DOHH2 (cell line): Measurements from ENCODE around the gene THBS2.
"Not testable (repeated sequence)": the region's sequence is repeated elsewhere in the genome, so short reads cannot be mapped to it uniquely, and the experiment has no call there.

Experiments used
- H3F3A ChIP-seq: fragments of 200-600 bp; sonication (generic), shearing (Covaris generic); 2 replicates; pipeline ENCODE4 v1.6.0; 2016; ENCODE audit warnings: antibody characterized with exemption, mild to moderate bottlenecking; ENCODE audit not compliant: control insufficient read depth, insufficient read depth
- H3K27ac ChIP-seq: fragments of 200-600 bp; sonication (generic); 2 replicates; pipeline ENCODE4 v1.5.1; 2014; ENCODE audit warnings: low read depth, mild to moderate bottlenecking, low read length, moderate library complexity
- H3K27me3 ChIP-seq: fragments of 200-600 bp; sonication (generic); 2 replicates; pipeline ENCODE4 v1.6.1; 2014; ENCODE audit warnings: mild to moderate bottlenecking, low read length, mixed read lengths; ENCODE audit not compliant: control insufficient read depth
- H3K36me3 ChIP-seq: fragments of 200-600 bp; sonication (generic); 2 replicates; pipeline ENCODE4 v1.6.1; 2014; ENCODE audit warnings: mild to moderate bottlenecking, low read length, moderate library complexity, mixed read lengths; ENCODE audit not compliant: control insufficient read depth
- H3K4me1 ChIP-seq: fragments of 200-600 bp; sonication (generic); 2 replicates; pipeline ENCODE4 v1.6.1; 2014; ENCODE audit warnings: mild to moderate bottlenecking, low read length, mixed read lengths; ENCODE audit not compliant: control insufficient read depth
- H3K4me2 ChIP-seq: fragments of 200-600 bp; sonication (generic); 2 replicates; pipeline ENCODE4 v1.6.0; 2014; ENCODE audit warnings: mild to moderate bottlenecking, low read length, moderate library complexity
- H3K4me3 ChIP-seq: fragments of 200-600 bp; sonication (generic); 2 replicates; pipeline ENCODE4 v1.5.1; 2014; ENCODE audit warnings: mild to moderate bottlenecking, low read length, mixed read lengths
- H3K79me2 ChIP-seq: fragments of 200-600 bp; sonication (generic); 2 replicates; pipeline ENCODE4 v1.6.1; 2014; ENCODE audit warnings: mild to moderate bottlenecking, low read length, mixed read lengths; ENCODE audit not compliant: control insufficient read depth
- H3K9me2 ChIP-seq: fragments of 200-600 bp; sonication (generic); replicated peaks from 2 replicates; pipeline ENCODE4 v1.6.1; 2014; ENCODE audit warnings: mild to moderate bottlenecking, low read length, mixed read lengths; ENCODE audit not compliant: control insufficient read depth
- H3K9me3 ChIP-seq: fragments of 200-600 bp; sonication (generic); 2 replicates; pipeline ENCODE4 v1.6.1; 2014; ENCODE audit warnings: antibody characterized with exemption, low read length, mixed read lengths; ENCODE audit not compliant: control insufficient read depth, insufficient read depth
- H4K20me1 ChIP-seq: fragments of 200-600 bp; sonication (generic); 2 replicates; pipeline ENCODE4 v1.6.0; 2014; ENCODE audit warnings: low read depth, mild to moderate bottlenecking, antibody characterized with exemption, low read length, moderate library complexity; ENCODE audit not compliant: control insufficient read depth, insufficient read depth
- CTCF ChIP-seq: fragments of 200-600 bp; sonication (generic); IDR thresholded peaks from one replicate; pipeline ENCODE4 v1.5.1; 2014; ENCODE audit warnings: antibody characterized with exemption, mild to moderate bottlenecking, low read depth, low read length; ENCODE audit not compliant: poor library complexity, severe bottlenecking
- EZH2phosphoT487 ChIP-seq: fragments of 200-600 bp; sonication (generic); IDR thresholded peaks from 2 replicates; pipeline ENCODE4 v1.6.1; 2017; ENCODE audit warnings: borderline replicate concordance, mild to moderate bottlenecking, antibody characterized with exemption, low read length, moderate library complexity, mixed read lengths

THBS2 gene

GRCh38 chr6:169273511-169273910 lies 19.9 kb upstream of the THBS2 start:
- H4K20me1 ChIP-seq, result no peaks in the 10 kb centered on the region
- H3F3A ChIP-seq, result no peaks in the 10 kb centered on the region
- H3K4me3 ChIP-seq, result no peak overlapping the region
- no peaks in the 10 kb centered on the region for H3K79me2 ChIP-seq
- TF ChIP-seq CTCF (no peak), EZH2phosphoT487 (no peak)
- no peaks in the 10 kb centered on the region for H3K9me3 ChIP-seq
- no peaks in the 10 kb centered on the region for H3K9me2 ChIP-seq
- no peak overlapping the region for H3K27ac ChIP-seq
- H3K36me3 ChIP-seq, result no peaks in the 10 kb centered on the region
- no peaks in the 10 kb centered on the region for H3K4me1 ChIP-seq
- H3K4me2 ChIP-seq, result no peak overlapping the region
- H3K27me3 ChIP-seq, result no peaks in the 10 kb centered on the region

- Histone ChIP-seq H3K4me2 (no peak overlapping the region), H3K4me3 (no peak overlapping the region), H3K79me2 (no peaks in the 10 kb centered on the region), H3K27me3 (no peaks in the 10 kb centered on the region), H3F3A (no peaks in the 10 kb centered on the region), H3K9me3 (no peaks in the 10 kb centered on the region), H4K20me1 (no peaks in the 10 kb centered on the region), H3K36me3 (no peaks in the 10 kb centered on the region), H3K4me1 (no peaks in the 10 kb centered on the region), H3K27ac (no peak overlapping the region), H3K9me2 (no peaks in the 10 kb centered on the region)
- TF ChIP-seq CTCF (no peak), EZH2phosphoT487 (no peak)
Observed at GRCh38 chr6:169271877-169272216, 18.2 kb upstream of the THBS2 start.

DNA sequence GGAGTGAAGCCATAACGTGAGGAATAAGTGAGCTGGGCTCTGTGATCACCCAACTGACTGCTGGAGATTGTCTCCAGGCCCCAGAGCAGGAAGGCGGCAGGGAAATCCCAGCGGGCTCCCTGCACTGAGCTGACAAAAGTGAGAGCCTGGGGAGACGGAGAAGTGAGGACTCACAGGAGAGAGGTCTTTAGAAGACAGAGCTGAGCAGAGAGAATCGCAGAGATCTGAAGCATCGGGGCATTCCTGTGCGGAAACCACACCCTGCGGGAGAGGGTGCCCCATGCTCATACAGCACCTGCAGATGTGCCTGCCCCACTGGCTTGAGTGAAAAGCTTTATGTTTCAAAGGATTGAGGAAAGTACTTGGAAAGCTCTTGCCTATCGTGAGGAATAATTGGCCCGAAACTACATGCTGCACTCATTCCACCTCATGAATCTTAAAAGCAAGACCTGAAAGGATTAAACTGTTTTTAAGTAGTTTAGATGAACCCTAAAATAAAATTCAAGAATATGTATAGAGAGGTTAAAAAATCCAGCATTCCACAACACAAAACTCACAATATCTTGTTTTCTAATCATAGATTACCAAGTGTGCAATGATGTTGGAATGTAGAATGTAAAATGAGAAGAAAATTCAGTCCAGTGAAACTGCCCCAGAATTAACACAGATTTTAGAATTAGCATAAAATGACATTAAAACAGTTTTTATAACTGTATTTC lies 17.7 kb upstream of the THBS2 start:
- no peaks in the 10 kb centered on the region for H4K20me1 ChIP-seq
- no peak for TF ChIP-seq EZH2phosphoT487
- no peak for TF ChIP-seq CTCF

GRCh38 chr6:169270077-169270380 lies 16.4 kb upstream of the THBS2 start:
- not testable (repeated sequence) for H3K4me3 ChIP-seq, H3K9me2 ChIP-seq, H3K9me3 ChIP-seq, H3K79me2 ChIP-seq, H3K36me3 ChIP-seq, H4K20me1 ChIP-seq, H3K27me3 ChIP-seq, H3F3A ChIP-seq, H3K4me1 ChIP-seq, H3K4me2 ChIP-seq, H3K27ac ChIP-seq

More for the DNA sequence above, 17.7 kb upstream of the THBS2 start:
- Histone ChIP-seq H3K9me2 (no peaks in the 10 kb centered on the region), H3K36me3 (no peaks in the 10 kb centered on the region), H3K27me3 (no peaks in the 10 kb centered on the region), H3K79me2 (no peaks in the 10 kb centered on the region), H3K9me3 (no peaks in the 10 kb centered on the region), H3K4me3 (no peak overlapping the region), H3F3A (no peaks in the 10 kb centered on the region), H3K4me2 (no peak overlapping the region), H3K27ac (no peak overlapping the region), H3K4me1 (no peaks in the 10 kb centered on the region)
